Fibroblast of lung (primary cell): Measurements from ENCODE around the gene CFAP46. TPM values are rescaled to one million over a fixed set of nuclear protein-coding genes. Genes with fewer than 3 reads are reported as not detected.

ENCODE experiments used
- DNase-seq, 2 donors: peaks; one replicate each; pipeline versions ENCODE4 v3.0.0 to v3.0.0-alpha.2; 2010; ENCODE audit warnings: low read depth in 2 of 2
- H2AFZ ChIP-seq: 2 replicates; pipeline ENCODE4 v1.5.1; 2012; ENCODE audit warnings: low read length, control low read depth, inconsistent platforms
- H3K27ac ChIP-seq: 2 replicates; pipeline ENCODE4 v1.5.1; 2011; ENCODE audit warnings: low read length, control low read depth; ENCODE audit not compliant: insufficient read depth
- H3K27me3 ChIP-seq: 2 replicates; pipeline ENCODE4 v1.5.1; 2011; ENCODE audit warnings: mild to moderate bottlenecking, low read length; ENCODE audit not compliant: control insufficient read depth, insufficient read depth
- H3K36me3 ChIP-seq: 2 replicates; pipeline ENCODE4 v1.5.1; 2011; ENCODE audit warnings: low read length; ENCODE audit not compliant: control insufficient read depth, insufficient read depth
- H3K4me1 ChIP-seq: 2 replicates; pipeline ENCODE4 v1.5.1; 2011; ENCODE audit warnings: low read length; ENCODE audit not compliant: control insufficient read depth, insufficient read depth; ENCODE audit errors: extremely low read depth
- H3K4me2 ChIP-seq: 2 replicates; pipeline ENCODE4 v1.5.1; 2011; ENCODE audit warnings: low read length, control low read depth; ENCODE audit not compliant: insufficient read depth; ENCODE audit errors: extremely low read depth
- H3K4me3 ChIP-seq, 4 experiments: fragments of 200-600 bp in 1 of 4; sonication (generic) in 1 of 4; replicated peaks in 1 of 4; 2 replicates each; pipeline ENCODE4 v1.5.1; 2011 to 2016; ENCODE audit warnings: low read length in 4 of 4, low read depth in 3 of 4, mild to moderate bottlenecking in 3 of 4, control low read depth in 2 of 4, inconsistent platforms in 1 of 4, mixed read lengths in 1 of 4; ENCODE audit not compliant: insufficient read depth in 1 of 4; ENCODE audit errors: control extremely low read depth in 1 of 4
- H3K79me2 ChIP-seq: 2 replicates; pipeline ENCODE4 v1.5.1; 2012; ENCODE audit warnings: mild to moderate bottlenecking, low read length, inconsistent platforms; ENCODE audit not compliant: control insufficient read depth, insufficient read depth
- H3K9ac ChIP-seq: 2 replicates; pipeline ENCODE4 v1.5.1; 2011; ENCODE audit warnings: mild to moderate bottlenecking, low read length, control low read depth; ENCODE audit not compliant: insufficient read depth
- H3K9me3 ChIP-seq: 2 replicates; pipeline ENCODE4 v1.5.1; 2012; ENCODE audit warnings: low read depth, low read length; ENCODE audit not compliant: control insufficient read depth, insufficient read depth
- H4K20me1 ChIP-seq: 2 replicates; pipeline ENCODE4 v1.5.1; 2011; ENCODE audit warnings: low read length; ENCODE audit not compliant: control insufficient read depth, insufficient read depth; ENCODE audit errors: extremely low read depth
- CTCF ChIP-seq, 2 donors: IDR thresholded peaks in 1 of 2; conservative IDR thresholded peaks in 1 of 2; 1 replicate in 1 of 2; 2 replicates in 1 of 2; pipeline ENCODE4 v1.5.1; 2011 to 2012; ENCODE audit warnings: low read length in 2 of 2, control low read depth in 1 of 2, inconsistent platforms in 1 of 2, low read depth in 1 of 2, mild to moderate bottlenecking in 1 of 2
- EZH2 ChIP-seq: IDR thresholded peaks from 2 replicates; pipeline ENCODE4 v1.5.1; 2012; ENCODE audit warnings: low read length, control low read depth, mild to moderate bottlenecking; ENCODE audit errors: missing control alignments
- polyA plus RNA-seq, 2 donors: library from polyadenylated mRNA; depleted of rRNA in 1 of 2; stranded (reverse) in 1 of 2; unstranded in 1 of 2; fragments of >200 nt; gene quantifications; 2 replicates each; pipeline ENCODE4 v1.2.1, GENCODE V29; 2011 to 2012; ENCODE audit warnings: missing spikeins in 1 of 2
- total RNA-seq: library from RNA; depleted of rRNA; stranded (reverse); fragments of >200 nt; gene quantifications from 2 replicates; pipeline ENCODE4 v1.2.1, GENCODE V29; 2014

CFAP46 gene
- total and polyA plus RNA-seq, 2 donors (not counting 1 experiment from before 2014, with no cell fraction given): 0.25 to 0.66 TPM

GRCh38 chr10:132881186-132881920 lies 61.0 kb downstream of the CFAP46 start:
- Histone ChIP-seq H3K9ac (no peak overlapping the region), H3K36me3 (no peaks in the 10 kb centered on the region), H3K4me1 (no peaks in the 10 kb centered on the region), H2AFZ (no peak overlapping the region), H3K4me2 (no peak overlapping the region), H3K79me2 (no peaks in the 10 kb centered on the region), H4K20me1 (no peaks in the 10 kb centered on the region), H3K27ac (no peak overlapping the region), H3K9me3 (no peaks in the 10 kb centered on the region), H3K27me3 (no peaks in the 10 kb centered on the region), H3K4me3 (no peak overlapping the region)
- DNase-seq: no peak
- TF ChIP-seq EZH2: no peak
- no peak for TF ChIP-seq CTCF (conservative IDR thresholded peaks at IDR 0.05 in 1 of 2, IDR thresholded peaks at IDR 0.05 in 1 of 2; ENCODE audit: low read depth in 1 of 2, low read length in 2 of 2)

- TF ChIP-seq CTCF (conservative IDR thresholded peaks at IDR 0.05 in 1 of 2, IDR thresholded peaks at IDR 0.05 in 1 of 2; ENCODE audit: low read depth in 1 of 2, low read length in 2 of 2): no peak
- no peak for TF ChIP-seq EZH2
- no peaks in the 10 kb centered on the region for H3K4me1 ChIP-seq
- H3K27me3 ChIP-seq: no peaks in the 10 kb centered on the region
- H3K36me3 ChIP-seq: no peaks in the 10 kb centered on the region
- no peak overlapping the region for H3K4me3 ChIP-seq
- no peak for DNase-seq
- no peaks in the 10 kb centered on the region for H3K9me3 ChIP-seq
- H3K4me2 ChIP-seq: no peak overlapping the region
- no peak overlapping the region for H2AFZ ChIP-seq
- H3K9ac ChIP-seq: no peak overlapping the region
- H4K20me1 ChIP-seq: no peaks in the 10 kb centered on the region
- H3K27ac ChIP-seq: no peak overlapping the region
- H3K79me2 ChIP-seq: no peaks in the 10 kb centered on the region
These were observed 62.0 kb downstream of the CFAP46 start for GRCh38 chr10:132880128-132880981.

GRCh38 chr10:132879408-132880127 lies 62.8 kb downstream of the CFAP46 start:
- H3K4me2 ChIP-seq: no peak overlapping the region
- H3K4me1 ChIP-seq: no peaks in the 10 kb centered on the region
- no peak for TF ChIP-seq CTCF (conservative IDR thresholded peaks at IDR 0.05 in 1 of 2, IDR thresholded peaks at IDR 0.05 in 1 of 2; ENCODE audit: low read depth in 1 of 2, low read length in 2 of 2)
- no peak for TF ChIP-seq EZH2
- H3K27ac ChIP-seq: no peak overlapping the region
- H3K79me2 ChIP-seq: no peaks in the 10 kb centered on the region
- no peak overlapping the region for H3K9ac ChIP-seq
- H3K9me3 ChIP-seq: no peaks in the 10 kb centered on the region
- H3K27me3 ChIP-seq: no peaks in the 10 kb centered on the region
- H3K4me3 ChIP-seq: no peak overlapping the region
- DNase-seq: no peak
- no peaks in the 10 kb centered on the region for H3K36me3 ChIP-seq
- no peak overlapping the region for H2AFZ ChIP-seq
- no peaks in the 10 kb centered on the region for H4K20me1 ChIP-seq
